ENCODE data around the gene SAV1.

- TF ChIP-seq CTCF (IDR thresholded peaks at IDR 0.05) (no peak), POLR2A (IDR thresholded peaks at IDR 0.05) (no peak)
These were observed 20.8 kb downstream of the SAV1 start for GRCh38 chr14:50647282-50647681.
